ENCODE results near the gene DPF3.

DNA sequence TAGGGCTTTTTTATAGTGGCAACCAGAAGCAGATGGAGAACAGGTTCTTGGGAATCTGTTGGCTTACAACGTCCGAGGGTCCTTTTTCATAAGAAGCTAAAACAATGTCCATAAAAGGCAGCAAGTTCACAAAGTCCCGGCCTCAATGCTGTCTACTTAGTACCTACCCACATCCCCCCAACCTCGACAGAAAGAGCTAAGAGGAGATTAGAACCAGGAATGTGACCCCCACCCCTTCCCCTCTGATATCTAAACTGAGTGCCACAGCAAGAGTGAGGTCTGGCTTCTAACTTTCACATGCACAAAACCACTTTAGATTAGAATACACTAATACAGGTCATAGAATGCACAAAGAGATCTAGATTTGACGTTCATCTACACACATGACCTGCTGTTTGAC, 4.5 kb downstream of the DPF3 start:
- TF ChIP-seq, protein P1, sequence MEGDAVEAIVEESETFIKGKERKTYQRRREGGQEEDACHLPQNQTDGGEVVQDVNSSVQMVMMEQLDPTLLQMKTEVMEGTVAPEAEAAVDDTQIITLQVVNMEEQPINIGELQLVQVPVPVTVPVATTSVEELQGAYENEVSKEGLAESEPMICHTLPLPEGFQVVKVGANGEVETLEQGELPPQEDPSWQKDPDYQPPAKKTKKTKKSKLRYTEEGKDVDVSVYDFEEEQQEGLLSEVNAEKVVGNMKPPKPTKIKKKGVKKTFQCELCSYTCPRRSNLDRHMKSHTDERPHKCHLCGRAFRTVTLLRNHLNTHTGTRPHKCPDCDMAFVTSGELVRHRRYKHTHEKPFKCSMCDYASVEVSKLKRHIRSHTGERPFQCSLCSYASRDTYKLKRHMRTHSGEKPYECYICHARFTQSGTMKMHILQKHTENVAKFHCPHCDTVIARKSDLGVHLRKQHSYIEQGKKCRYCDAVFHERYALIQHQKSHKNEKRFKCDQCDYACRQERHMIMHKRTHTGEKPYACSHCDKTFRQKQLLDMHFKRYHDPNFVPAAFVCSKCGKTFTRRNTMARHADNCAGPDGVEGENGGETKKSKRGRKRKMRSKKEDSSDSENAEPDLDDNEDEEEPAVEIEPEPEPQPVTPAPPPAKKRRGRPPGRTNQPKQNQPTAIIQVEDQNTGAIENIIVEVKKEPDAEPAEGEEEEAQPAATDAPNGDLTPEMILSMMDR (IDR thresholded peaks at IDR 0.05; ENCODE audit: insufficient read depth, low read length, poor library complexity, severe bottlenecking) = no peak
- TF ChIP-seq EZH2phosphoT487 (conservative IDR thresholded peaks at IDR 0.05; ENCODE audit: low read length) = no peak
